ENCODE measurements around the gene TMEM217.

DNA sequence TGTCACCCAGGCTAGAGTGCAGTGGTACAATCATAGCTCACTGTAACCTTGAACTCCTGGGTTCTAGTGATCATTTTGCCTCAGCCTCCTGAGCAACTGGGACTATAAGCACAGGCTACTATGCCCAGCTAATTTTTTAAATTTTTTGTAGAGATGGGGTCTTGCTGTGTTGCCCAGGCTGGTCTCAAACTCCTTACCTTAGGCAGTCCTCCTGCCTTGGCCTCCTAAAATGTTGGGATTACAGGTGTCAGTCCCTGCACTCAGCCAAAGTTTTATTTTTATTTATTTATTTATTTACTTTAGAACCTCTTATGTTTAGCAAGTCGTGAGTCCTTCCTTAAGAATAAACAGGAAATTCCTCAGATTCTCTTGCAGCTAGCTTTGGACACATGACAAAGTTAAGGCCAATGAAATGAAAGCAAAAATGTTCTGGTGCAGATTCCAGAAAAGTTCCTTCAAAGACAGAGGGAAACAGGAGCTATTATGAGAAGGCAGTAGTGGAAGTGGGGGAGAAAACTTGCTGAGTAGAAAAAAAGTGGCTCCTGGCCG lies 68.9 kb downstream of the TMEM217 start:
- TF ChIP-seq, protein P1, sequence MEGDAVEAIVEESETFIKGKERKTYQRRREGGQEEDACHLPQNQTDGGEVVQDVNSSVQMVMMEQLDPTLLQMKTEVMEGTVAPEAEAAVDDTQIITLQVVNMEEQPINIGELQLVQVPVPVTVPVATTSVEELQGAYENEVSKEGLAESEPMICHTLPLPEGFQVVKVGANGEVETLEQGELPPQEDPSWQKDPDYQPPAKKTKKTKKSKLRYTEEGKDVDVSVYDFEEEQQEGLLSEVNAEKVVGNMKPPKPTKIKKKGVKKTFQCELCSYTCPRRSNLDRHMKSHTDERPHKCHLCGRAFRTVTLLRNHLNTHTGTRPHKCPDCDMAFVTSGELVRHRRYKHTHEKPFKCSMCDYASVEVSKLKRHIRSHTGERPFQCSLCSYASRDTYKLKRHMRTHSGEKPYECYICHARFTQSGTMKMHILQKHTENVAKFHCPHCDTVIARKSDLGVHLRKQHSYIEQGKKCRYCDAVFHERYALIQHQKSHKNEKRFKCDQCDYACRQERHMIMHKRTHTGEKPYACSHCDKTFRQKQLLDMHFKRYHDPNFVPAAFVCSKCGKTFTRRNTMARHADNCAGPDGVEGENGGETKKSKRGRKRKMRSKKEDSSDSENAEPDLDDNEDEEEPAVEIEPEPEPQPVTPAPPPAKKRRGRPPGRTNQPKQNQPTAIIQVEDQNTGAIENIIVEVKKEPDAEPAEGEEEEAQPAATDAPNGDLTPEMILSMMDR (IDR thresholded peaks at IDR 0.05; ENCODE audit: insufficient read depth, low read length, poor library complexity, severe bottlenecking), result no peak
- no peak for TF ChIP-seq EZH2phosphoT487 (conservative IDR thresholded peaks at IDR 0.05; ENCODE audit: low read length)

Measured in SU-DHL-6 (cell line).